Activated T-helper 1 cell treated with anti-CD3 and anti-CD28 coated beads, Interleukin-2, amount 50 U/mL, for 16 hours (primary cell): ENCODE results near the gene SOX12.

Experiments used
- DNase-seq, 2 donors: peaks; one replicate each; pipeline ENCODE4 v3.0.0-alpha.2; 2020; ENCODE audit warnings: low read depth in 1 of 2, low spot score in 1 of 2

Gene SOX12

DNA sequence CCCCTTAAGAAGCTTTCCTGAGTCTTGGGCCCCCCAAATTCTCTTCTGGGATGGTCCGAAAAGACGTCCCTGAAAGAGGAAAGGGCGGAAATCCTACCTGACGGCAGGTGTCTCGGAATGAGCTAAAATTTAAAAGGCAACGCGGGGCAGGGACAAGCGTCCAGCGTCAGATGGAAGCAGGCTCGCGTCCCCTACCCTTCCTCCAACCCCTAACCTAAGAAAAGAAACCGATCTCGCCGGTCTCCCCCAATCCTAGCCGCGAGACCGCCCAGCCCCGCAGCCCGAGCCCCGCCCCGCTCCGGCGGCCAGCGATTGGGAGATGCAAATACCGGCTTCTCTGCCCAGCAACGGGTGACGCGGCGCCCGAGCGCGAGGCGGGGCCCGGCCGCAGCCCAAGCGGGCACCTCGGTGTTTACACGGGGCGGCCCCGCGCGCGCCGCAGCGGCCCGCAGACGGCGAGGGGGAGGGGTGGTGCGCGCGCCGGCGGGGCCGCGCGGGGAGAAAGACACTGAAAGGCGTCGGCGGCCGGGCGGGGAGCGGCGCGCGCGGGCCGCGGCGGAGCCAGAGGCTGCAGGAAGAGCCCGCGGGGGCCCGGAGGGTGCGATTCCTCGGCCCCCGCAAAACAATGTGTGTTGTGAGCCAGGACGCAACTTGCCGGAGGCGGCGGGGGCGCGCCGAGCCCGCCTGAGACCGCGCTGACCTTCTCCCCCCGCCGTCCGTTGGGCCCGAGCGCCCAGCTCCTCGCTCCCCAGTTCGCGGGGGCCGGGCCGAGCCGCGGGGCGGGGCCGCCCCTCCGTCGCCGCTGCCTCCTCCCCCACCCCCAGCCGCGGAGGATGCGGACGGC lies at the start of gene SOX12:
Gene SOX12, plus strand, starts transcription at position 508 of the 844 bp plus-strand sequence. CDS start 373 bp downstream, outside the sequence.
- peak; percentile 93 to 95 for DNase-seq

DNA sequence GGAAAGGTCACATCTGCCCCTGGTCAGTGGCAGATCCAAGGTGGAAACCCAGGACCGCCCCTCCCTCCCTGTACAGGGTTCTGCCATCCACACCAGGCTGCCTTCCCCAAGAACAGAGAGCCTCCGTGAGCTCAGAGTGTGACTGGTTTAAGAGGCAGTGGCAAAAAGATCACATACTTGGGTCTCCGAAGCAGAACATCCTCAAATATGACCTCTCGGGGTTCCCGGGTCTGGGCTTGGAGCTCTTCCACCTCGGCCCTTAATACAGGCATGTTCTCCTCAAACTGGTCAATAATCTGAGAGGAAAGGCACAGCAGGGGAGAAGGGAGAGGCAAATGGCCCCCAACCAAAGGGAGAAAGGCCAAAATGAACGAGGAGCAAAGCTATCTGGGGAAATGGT lies 49.6 kb upstream of the SOX12 start:
- no peak for DNase-seq

DNA sequence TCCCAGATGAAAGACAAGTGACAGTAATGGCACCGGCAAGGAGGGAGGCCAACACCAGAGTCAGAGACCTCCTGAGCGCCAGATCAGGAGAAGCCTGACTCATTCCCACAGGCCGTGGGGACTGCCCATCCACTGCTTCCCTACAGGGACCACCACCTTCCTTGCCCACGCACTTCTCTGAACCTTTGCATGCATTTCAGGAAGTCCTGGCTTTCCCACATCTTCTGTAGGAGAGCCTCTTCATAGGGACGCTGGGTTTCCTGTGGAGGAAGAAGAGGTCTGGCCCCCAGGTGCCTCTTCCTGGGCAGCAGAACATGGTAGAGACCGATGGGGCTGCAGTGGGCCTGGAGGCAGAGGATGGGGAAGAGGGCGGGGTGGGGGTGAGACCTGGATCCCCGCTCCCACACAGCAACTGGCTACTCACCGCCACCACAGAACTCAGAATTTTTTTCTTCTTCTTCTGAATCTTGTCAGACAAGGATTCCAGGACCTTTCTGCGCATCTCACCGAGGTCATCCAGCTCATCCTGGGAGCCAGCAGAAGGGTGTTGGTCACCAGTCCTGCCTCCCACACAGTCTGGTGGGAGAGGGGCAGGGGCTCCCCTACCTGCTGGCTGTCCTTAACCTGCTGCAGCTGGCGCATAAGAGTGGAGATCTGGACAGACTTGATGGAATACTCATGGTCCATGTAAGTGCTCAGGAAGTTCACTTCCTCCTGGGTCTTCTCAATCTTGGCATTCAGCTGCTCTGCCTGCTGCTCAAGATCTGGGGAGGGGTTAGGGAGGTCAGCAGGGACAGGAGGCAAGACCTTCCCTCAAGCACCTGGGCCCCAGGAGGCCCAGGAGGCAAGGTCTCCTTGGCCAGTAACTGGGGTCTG lies 48.5 kb upstream of the SOX12 start:
- DNase-seq = no peak

DNA sequence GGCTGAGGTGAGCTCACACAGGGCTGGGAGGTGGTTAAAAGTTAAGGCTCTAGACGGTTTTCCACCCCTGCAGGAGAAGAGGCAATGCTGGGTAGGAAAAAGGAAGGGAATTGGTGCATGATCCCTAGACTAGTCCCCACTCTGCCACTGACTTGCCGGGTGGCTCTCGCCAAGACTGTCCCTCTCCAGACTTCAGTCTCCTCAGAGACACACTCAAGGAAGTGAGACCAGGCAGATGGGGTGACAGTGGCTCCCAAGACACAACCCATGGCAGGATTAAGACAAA lies 47.9 kb upstream of the SOX12 start:
- DNase-seq = no peak

DNA sequence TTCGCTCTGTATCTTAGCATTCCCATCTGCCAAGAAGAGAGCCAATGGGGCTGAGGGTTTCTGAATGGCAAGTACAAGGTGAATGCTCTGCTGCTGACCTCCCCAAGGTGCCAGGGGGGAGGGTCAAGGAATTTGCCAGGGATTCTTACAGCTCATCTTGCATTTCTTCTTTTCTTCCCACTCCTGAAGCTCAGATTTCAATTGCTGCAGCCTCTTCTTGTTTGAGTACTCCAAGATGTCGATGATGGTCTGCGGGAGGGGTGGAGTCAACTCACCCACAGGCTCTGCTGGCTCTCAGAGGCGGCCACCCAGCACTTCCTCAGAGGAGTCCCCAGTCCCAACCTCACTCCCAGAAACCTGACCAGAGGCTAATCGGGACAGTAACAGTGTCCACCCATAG lies 47.2 kb upstream of the SOX12 start:
- no peak for DNase-seq

DNA sequence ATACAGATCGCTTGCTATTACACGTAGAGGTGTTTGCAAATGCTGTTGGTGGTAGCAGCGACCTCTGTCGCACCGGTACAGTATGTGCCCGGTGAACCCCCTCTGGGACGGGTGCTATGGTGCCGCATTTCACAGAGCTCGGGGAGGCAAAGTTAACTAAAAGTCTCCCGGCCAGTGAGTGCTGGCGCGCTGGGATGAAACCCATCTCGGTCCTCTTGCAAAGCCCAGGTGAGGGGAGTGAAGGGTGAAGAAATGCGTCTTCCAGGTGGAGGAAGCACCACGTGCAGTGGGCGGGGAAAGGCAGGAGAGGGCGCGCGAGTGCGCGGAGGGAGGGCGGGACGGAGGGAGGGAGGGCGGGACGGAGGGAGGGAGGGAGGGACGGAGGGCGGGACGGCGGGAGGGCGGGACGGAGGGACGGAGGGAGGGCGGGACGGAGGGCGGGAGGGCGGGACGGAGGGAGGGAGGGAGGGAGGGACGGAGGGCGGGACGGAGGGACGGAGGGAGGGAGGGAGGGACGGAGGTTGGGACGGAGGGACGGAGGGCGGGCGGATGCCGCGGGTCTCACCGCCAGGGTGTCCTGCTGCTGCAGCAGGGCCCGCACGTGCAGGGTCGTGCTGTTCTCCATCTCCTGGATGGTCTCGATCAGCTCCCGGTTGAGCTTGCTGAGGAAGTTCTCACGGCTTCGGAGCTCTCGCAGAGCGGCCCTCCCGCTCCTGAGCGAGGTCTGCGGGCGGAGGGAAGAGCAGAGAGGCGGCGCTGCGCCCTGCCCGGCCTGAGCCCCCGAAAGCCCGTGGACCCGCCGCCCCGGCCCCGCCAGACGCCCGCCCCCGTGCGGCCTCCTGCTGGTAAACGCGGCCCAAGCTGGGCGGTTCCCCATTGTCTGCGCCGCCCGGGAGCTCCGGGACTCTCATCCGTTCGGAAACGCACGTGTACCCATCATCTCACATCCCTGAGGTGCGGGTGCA lies 46.5 kb upstream of the SOX12 start:
- no peak for DNase-seq

DNA sequence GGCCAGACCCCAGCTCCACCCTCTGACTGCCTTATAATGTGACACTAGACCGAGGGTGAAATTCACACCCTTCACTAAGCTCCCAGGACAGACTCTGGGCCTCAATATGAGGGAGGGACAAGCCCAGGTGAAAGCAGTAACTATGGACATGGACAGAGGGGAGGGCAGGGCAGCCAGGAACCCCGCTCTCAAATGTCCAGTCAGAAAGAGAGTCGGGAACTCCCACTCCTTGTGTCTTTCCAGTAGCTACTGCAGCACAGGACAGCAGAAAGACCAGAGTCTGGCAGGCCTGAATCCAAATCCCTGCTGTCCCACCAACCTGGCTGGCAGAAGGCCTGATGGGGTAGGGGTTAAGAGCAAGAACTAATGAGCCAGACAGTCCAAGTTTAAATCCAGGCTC lies 41.2 kb upstream of the SOX12 start:
- no peak for DNase-seq

DNA sequence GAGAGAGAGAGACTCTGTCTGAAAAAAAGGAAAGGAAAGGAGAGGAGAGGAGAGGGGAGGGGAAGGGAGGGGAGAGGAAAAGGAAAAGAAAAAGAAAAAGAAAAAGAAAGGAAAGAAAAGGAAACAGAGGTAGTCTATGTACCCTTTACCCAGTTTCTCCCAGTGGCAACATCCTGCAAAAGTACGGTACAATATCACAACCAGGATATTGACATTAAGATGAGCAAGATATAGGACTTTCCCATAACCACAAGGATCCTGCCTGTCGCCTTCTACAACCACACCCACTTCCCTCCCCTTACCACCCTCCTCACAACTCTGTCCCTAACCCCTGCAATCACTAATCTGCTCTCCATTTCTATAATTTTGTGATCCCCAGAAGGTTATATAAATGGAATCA lies 38.8 kb upstream of the SOX12 start:
- DNase-seq = no peak

DNA sequence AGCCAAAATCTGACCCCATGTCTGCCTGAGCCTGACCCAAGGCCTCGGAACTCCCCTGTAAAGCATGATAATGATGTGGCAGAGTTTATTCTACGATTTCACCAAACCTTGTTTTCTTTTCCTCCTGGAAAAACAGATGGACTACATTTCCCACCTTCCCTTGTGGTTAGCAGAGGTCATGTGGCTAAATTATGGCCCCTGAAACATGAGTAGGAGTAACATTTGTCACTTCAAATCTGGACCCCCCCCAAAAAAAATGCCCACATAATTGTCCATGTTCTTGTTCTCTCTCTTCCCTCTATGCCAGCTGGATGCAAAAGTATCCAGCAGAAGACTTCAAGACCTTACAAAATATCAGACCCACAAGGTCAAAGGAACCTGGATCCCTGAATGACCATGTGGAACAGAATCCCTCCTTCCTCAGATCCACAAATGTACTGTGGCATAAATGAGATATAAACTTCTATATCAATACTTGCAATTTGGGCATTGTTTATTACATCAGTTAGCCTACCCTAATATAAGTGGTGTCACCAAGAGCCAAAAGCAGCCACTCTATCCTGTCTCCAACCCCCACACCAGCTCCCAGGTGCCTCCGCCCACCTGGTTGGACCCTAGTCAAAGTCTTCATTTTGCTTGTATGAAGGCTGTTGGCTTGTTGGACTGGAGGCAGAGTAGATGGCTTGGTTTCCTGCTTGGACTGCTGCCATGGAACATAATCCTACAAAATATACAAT lies 36.2 kb upstream of the SOX12 start:
- DNase-seq = no peak

DNA sequence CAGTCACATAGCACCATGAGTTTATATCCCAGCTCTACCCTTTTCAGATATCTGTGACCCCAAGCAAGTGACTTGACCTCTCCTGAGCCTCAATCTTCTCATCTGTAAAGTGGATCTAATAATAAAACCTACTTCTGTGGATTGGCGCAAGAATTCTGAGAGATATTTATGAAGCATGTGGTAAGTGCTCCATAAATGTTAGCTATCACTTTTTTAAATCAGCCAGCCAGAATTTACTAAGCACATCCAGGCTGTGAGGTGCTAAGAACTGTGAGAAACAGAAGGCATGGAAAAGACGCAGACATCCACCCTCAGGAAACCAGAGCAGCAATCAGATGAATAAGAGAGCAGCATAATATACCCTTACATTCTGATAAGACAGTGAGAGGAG lies 35.7 kb upstream of the SOX12 start:
- DNase-seq = no peak

DNA sequence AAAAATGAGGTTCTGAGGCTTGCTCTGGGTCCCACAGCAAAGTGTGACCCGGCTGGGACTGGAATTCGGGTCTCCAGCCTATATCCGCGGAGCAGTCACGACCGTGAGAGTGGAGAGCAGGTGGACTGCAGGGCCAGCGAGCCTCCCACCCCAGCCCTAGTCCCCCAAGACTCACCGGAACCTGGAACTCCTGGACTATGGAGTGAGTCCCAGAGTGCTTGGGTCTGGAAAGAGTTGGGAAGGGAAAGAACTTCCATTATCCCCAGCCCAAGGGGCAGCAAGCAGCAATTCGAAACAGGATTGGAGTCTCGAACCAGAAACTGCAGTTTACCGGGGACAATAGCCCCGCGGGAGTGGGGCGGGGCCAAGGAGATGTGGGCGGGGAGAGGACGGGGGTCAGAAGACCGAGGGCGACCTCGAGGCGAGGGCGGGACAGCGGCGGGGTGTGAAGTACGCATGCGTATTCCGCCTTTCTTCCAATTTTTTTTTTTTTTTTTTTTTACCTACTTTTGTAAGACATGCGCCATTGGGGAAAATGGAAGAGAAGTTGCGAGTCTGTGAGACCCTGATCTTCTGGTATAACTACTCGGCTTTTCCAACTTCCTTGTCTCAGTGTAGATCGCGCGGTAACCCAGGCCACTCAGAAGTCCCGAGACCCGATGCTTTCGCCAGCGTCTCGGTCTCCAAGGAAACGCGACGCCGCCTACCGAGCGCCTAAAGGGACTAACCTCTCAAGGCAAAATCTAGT lies 35.1 kb upstream of the SOX12 start, which contains the start of gene C20orf96:
Gene C20orf96, minus strand, starts transcription at position 667 of the 748 bp plus-strand sequence. Its CDS starts 140 bp downstream, at position 527.
- DNase-seq = peak; percentile 69 to 70

DNA sequence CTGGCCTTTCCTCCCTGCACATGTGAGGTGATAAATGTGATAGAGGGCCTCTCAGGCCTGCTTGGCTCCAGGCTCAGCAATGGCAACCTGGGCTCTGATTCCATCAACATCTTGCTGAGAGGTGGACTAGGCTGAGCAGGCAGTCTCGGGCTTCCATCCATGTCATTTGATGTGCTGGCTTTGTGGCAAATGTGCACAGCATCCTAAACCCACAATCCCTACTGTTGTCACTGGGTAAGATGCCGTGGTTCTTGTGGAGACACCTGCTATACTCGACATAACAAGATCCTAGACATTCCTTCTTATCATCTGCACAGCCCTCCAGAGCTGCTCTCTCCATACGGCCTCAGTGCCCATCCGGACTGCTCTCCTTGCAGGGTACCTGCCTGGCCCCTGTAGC lies 30.8 kb upstream of the SOX12 start:
- no peak for DNase-seq

DNA sequence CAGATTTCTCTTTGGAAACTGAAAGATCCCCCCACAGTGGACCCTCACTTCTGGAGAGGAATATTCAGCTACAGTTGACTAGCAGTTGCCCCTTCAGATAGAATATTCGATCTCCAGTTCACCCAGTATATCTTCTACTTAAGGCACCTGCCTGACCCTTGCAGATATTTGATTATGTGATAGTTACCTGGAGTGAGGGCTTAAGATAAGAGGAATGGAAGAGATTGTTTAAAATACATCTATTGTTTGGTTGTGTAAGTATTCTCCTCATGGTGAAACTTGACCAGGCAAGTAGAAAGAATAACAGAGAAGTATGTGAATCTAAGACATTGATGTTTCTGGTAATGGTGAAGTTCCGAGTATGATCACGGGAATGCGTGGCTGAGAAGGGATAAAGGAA lies 29.5 kb upstream of the SOX12 start:
- no peak for DNase-seq

DNA sequence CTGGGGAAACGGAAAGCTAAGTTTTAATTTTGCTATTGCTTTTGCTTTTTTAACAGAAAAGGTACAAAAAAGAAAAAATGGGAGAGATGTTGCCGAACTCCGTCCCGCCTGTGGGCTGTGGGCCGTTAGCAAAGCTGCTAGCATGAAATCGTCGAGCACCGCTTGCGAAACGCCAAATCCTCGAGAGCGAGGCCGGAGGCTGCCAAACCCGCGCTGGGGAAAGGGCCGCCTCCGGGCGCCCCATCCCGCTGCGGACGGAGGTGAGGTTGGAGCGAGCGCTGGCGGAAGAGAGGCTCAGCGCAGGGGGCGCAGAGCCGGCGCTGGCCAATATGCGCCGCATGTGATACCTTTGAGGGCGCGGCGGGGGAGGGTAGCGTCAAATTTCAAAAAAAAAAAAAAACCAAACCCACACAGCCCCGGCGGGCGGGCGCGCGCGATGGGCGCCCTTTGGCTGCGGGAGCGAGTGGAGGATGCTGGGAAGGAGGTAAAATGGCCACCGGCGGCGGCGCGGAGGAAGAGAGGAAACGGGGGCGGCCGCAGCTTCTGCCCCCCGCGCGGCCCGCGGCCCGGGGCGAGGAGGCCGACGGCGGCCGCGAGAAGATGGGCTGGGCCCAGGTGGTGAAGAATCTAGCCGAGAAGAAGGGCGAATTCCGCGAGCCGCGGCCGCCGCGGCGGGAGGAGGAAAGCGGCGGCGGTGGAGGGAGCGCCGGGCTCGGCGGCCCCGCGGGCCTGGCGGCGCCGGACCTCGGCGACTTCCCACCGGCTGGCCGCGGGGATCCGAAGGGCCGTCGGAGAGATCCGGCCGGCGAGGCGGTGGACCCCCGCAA lies 28.0 kb upstream of the SOX12 start, which contains the start of gene ZCCHC3:
Gene ZCCHC3, plus strand, starts transcription at position 473 of the 827 bp plus-strand sequence. Its CDS starts 17 bp downstream, at position 490.
- DNase-seq = peak; percentile 62 to 74

DNA sequence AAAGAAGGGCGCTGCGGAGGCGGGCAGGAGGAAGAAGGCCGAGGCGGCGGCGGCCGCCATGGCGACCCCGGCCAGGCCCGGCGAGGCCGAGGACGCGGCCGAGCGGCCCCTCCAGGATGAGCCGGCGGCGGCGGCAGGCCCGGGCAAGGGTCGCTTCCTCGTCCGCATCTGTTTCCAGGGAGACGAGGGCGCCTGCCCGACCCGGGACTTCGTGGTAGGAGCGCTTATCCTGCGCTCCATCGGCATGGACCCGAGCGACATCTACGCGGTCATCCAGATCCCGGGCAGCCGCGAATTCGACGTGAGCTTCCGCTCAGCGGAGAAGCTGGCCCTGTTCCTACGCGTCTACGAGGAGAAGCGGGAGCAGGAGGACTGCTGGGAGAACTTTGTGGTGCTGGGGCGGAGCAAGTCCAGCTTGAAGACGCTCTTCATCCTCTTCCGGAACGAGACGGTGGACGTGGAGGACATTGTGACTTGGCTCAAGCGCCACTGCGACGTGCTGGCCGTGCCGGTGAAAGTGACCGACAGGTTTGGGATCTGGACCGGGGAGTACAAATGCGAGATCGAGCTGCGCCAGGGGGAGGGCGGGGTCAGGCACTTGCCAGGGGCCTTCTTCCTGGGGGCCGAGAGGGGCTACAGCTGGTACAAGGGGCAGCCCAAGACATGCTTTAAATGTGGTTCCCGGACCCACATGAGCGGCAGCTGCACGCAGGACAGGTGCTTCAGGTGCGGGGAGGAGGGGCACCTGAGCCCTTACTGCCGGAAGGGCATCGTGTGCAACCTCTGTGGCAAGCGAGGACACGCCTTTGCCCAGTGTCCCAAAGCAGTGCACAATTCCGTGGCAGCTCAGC lies 27.2 kb upstream of the SOX12 start:
- peak; percentile 9 to 16 for DNase-seq

DNA sequence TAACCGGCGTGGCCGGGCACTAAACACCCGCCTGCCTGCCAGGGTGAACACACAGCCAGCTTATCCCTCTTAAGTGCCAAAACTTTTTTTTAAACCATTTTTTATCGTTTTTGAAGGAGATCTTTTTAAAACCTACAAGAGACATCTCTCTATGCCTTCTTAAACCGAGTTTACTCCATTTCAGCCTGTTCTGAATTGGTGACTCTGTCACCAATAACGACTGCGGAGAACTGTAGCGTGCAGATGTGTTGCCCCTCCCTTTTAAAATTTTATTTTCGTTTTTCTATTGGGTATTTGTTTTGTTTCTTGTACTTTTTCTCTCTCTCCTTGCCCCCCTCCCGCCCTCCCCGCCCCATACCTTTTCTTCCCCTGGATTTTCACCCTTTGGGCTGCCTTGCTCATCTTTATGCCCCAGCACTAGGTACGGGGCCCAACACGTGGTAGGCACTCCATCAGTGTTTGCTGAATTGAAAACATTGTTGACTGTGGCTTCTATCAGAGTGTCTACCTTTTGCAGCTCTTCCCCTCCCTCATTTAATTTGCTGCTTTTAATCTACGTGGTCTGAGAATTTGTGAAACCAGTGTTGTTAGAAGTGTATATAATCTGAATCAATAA lies 26.5 kb upstream of the SOX12 start:
- DNase-seq = no peak

DNA sequence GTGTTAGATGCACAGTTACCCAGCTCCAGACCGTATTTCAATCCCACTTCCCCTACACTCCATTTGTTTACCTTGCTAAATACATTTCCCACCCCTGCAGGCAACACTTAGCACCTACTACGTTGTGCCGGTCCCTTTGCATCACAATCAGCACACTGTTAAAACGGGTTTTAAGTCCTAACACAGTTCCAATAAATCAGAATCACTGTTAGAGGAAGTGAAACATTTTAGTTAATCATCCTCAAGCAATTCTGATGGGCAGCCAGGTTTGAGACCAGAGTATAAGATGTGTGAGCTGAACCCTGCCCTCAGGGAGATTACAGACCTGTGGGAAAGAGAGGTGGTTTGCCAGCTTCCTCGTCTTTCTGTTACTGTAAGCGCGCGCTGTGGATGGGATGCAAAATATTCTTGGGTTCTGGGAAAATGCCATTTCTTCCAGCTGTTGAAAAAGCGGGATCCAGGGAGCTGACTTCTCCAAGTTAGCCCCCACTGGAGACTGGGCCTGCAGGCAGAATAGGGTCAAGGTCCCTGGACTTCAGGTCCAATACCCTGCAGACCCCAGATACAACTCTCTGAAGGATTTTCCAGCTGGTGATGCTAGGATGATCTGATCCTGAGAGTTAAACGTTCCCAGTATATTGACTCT lies 24.9 kb upstream of the SOX12 start:
- no peak for DNase-seq
